GM03348 (cell line): Measurements from ENCODE around the gene KIF22.
"Not testable (repeated sequence)": the region's sequence is repeated elsewhere in the genome, so short reads cannot be mapped to it uniquely, and the experiment has no call there.

Experiments used
- DNase-seq: peaks from one replicate; pipeline ENCODE4 v3.0.0; 2012; ENCODE audit warnings: low spot score

Gene KIF22

DNA sequence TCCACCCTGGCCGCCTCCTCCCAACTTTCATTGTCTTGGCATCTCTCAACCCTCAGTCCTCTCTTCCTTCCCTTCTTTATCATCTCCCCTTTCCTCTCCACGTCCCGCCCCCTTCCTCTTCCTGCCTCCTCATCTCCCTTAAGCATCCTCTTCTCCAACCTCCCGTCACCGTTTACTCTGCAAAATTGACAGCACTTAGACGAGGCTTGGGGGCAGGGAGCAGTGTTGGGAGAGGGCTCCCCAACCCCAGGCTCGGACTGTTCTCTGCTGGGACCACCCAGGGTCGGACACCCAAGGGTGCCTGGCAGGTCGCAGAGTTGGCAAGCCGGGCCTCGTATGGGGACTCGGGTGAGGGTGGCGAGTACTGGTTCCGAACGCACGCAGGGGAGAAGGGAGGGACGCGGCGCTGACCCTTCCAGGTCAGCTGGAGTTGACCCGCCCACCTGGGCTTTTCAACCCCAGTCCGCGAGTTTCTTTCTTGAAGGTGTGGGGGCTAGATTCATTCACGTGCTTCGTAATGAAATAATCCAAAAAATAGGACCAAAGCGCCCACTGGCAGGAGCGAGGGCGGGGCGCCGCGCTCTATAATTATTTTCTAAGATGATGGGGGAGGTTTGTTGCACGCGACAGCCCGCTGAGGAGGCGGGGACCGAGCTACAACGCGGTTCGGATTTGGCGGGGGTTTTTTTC lies 24.6 kb downstream of the KIF22 start:
- peak; percentile 25 for DNase-seq

DNA sequence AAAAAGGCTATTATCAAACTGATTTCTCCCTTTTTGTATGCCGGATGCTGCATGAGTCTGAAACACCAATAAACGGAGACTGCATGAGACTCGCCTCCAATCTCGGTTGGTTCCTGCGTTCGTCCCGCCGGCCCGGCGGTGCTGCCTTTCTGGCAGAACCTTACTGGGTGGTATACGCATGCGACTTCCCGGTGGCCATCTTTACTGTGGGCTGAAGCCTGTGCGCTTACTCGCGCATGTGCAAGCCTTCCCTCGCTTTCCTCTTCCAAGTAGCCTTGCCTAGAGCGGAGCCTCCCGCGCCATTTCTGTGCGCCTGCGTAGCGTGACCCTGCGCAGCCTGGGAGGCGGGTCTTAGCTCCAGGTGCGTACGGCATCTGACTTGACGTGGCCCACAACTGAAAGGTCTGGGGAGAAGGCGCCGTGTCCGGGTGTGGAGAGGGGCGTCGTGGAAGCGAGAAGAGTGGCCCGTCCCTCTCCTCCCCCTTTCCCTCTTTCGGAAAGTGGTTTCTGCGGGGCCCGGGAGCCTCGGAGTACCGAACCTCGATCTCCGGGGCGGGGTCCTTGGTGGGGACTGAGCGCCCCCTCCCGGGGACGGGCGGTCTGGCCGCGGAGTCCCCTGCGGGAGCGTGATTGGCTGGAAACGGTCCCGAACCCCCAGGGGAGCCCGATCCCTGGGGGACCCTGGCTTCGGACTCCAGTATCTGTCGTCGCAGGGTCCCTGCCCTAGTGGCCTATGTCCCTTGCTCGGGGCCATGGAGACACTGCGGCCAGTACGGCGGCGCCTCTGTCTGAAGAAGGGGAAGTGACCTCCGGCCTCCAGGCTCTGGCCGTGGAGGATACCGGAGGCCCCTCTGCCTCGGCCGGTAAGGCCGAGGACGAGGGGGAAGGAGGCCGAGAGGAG lies 25.5 kb downstream of the KIF22 start, which contains the start of gene PAGR1:
PAGR1 (plus strand) TSS at position 360 of the 901 bp plus-strand sequence; CDS start at position 734, 374 bp downstream.
- DNase-seq, result peak; percentile 94

DNA sequence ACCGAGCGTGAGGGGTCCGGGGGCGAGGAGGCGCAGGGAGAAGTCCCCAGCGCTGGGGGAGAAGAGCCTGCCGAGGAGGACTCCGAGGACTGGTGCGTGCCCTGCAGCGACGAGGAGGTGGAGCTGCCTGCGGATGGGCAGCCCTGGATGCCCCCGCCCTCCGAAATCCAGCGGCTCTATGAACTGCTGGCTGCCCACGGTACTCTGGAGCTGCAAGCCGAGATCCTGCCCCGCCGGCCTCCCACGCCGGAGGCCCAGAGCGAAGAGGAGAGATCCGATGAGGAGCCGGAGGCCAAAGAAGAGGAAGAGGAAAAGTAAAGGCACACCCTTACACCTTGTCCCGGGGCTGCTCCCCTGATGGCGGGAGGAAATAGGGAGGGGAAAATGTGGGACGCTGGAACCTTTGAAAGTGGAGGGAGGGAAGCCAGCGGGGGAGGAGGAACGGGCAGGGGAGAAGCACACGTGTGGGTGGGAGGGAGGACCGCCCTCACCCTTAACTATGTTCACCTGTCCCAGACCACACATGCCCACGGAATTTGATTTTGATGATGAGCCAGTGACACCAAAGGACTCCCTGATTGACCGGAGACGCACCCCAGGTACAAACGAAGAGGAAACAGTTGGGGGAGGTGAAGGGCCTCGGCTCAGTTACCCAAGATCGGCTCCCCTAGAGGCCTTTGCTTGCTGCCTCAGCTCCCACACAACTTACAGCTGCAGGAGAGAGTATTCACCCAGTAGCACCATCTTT lies 26.3 kb downstream of the KIF22 start:
- DNase-seq, result peak; percentile 78

DNA sequence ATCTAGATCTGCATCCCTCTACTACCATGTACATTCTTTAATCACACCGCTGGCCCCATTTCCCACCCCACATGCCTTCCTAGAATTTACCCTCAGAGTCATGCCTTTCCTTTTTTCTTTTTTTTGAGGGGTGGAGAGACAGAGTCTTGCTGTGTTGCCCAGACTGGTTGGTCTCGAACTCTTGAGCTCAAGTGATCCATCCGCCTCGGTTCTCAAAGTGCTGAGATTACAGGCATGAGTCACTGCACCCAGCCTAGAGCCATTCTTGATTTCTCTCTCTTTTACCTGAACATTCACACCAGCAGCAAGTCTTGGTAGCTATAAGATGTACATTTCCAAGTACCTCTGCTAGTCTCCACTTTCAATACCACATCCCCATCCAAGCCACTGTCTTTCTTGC lies 27.5 kb downstream of the KIF22 start:
- no peak for DNase-seq

DNA sequence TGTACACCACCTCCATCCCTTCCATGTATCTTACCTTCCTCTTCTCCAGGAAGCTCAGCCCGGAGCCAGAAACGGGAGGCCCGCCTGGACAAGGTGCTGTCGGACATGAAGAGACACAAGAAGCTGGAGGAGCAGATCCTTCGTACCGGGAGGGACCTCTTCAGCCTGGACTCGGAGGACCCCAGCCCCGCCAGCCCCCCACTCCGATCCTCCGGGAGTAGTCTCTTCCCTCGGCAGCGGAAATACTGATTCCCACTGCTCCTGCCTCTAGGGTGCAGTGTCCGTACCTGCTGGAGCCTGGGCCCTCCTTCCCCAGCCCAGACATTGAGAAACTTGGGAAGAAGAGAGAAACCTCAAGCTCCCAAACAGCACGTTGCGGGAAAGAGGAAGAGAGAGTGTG lies 29.0 kb downstream of the KIF22 start:
- no peak for DNase-seq

DNA sequence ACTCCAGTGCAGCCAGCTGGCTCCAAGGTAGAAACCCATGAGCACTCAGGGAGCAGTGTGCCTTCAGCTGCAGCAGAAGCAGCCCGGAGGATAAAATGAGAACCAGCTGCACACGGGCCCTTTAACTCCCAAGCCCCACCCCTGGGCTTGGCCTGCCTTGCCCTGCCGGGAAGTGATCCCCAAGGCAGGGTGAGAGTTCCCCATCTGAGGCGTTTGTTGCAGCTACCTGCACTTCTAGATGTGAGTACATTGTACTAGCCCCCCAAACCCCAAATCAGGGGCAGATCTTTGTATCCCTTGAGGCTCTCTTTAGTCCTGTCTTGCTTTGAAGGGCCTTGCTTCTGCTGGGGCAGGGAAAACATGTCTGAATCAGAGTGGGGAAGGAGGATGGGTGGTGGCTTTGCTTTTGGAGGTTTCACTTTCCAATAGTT lies 29.7 kb downstream of the KIF22 start, which contains the start of gene MVP:
MVP (plus strand) TSS at position 192 of the 431 bp plus-strand sequence. CDS start 10,088 bp downstream, outside the sequence.
- DNase-seq, result peak; percentile 86

DNA sequence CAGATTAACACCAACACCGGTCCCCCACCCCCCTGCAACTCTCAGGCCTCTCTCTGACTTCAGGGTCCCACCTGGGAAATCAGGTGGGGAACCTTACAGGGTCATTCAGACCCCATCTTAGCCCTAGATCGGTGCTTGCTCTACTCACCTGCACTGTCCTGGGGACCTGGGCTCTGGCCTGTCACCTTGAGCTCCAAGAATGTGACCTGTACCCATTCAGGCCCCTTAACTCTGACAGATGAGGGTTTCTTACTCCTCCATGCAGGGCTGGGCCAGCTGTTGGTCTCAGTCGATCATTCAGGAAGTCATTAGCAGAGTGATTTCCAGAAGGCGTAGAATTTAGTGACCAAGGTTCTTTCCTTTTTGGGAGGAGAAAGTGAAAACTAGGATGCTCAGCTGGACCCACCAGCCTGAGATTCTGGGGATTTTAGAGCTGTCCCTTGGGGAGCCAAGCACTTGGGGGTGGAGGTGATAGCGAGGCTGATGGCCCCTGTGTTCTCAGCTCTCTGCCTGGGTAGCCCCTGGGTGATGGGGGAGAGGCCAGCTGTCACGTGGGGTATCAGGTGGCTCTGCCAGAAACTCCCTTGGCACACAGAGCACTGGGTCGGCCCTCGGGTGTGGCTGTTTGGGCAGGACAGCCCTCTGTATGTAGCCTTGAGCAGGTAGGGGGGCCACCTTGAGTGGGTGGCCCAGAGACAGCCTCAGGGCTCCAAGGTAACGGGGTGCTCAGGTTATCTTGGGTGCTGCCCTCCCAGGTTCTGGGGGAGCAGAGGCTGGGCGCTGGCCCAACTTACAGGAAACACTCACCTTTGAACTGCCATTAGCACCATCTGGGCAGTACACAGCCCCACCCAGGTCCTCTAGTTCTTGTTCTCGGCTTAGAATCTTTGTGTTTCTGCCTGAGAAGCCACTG lies 30.4 kb downstream of the KIF22 start:
- peak; percentile 60 for DNase-seq

DNA sequence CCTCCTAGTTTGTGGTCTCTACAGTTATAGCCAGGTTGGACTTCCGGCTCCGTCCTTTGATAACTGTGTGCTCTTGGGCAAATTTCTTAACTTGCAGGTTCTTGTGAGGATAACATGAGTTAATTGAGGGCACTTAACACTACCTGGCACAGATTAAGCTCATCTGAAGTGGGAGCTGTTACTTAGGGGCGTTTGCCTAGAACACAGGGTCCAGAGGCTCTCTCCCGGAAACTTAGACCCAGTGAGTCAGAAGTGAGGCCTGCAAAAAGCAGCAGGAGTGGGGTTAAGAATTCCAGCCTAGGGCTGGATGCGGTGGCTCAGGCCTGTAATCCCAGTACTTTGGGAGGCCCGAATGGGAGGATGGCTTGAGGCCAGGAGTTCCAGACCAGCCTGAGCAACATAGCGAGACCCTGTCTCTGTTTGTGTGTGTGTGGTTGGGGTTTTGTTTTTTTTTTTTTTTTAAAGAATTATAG lies 31.1 kb downstream of the KIF22 start:
- DNase-seq, result peak; percentile 66

DNA sequence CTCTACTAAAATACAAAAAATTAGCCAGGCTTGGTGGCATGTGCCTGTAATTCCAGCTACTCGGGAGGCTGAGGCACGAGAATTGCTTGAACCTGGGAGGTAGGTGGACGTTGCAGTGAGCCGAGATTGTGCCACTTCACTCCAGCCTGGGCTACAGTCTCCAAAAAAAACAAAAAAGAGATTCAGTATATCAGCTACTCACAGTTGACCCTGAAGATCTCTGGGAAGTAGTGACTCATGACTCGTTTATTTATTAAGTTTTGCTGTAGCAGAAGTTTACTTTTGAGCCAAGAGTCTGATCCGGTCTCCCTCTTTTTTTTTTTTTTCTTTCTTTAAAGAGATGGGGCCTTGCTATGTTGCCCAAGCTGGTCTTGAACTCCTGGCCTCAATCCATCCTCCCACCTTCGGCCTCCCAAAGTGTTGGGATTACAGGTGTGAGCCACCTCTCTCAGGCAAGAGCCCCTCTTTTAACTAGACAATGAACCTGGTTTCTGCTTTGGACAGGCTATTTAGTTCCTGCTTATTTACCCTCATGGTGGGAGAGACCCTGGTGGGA lies 34.1 kb downstream of the KIF22 start:
- DNase-seq, result peak; percentile 63

DNA sequence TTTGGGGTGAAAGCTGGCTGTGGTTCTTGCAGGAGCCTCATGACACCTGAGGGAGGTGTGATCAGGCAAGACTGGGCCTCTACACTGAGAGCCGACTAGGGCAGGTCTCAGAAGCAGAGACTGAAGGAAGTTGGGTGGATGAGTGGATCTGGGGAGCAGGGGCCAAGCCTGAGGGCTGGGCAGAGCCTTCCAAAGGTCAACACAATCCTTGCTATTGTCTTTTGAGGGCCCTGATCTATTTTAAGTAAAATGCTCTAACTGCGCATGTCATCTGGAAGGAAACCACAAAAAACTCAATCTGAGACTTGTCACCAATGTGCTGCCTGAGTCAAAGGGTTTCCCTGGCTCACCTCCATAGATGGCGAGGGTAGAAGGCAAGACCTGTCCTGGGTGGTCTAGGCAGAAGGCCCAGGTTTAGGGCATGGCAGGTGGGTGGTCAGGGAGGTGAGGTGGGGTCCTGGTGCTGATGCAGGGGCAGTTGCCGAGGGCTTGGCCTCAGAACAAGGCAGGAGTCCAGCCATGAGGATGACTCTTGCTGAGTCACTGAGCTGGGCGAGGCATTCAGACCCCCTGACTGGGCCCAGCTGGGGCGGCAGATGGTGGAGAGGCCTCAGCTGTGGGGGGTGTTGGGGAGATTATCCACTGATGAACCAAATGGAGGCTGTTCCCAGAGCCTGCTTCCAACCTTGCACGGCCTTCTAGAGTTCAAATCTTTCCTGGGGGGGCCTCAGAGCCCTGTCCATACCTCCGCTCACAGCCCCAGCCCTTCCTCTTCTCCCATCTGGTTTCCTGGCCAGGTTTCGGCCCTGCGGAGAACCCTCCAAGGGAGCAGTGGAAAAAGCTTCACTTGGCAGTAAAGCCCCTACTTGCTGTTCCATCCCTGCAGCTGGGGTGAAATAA lies 34.8 kb downstream of the KIF22 start:
- peak; percentile 77 for DNase-seq

DNA sequence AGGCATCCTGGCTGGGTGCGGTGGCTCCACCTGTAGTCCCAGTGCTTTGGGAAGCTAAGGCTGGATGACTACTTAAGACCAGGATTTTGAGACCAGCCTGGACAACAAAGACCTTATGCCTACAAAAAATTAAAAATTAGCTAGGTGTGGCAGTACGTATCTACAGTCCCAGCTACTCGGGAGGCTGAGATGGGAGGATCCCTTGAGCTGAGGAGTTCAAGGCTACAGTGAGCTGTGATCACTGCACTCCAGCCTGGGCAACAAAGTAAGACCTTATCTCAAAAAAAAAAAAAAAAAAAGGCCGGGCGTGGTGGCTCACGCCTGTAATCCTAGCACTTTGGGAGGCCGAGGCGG lies 35.8 kb downstream of the KIF22 start:
- DNase-seq, result no peak

DNA sequence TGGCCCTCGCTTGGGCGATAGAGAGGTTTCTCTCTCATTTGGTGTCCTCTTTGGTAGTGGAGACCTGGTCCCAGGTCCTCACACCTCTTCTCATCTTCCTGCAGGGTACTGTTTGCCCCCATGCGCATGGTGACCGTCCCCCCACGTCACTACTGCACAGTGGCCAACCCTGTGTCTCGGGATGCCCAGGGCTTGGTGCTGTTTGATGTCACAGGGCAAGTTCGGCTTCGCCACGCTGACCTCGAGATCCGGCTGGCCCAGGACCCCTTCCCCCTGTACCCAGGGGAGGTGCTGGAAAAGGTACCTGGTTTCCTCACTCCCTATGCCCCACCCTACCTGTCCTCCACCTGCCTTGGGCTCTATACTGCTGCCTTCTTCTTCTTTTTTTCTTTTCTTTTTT lies 40.2 kb downstream of the KIF22 start:
- DNase-seq, result no peak

DNA sequence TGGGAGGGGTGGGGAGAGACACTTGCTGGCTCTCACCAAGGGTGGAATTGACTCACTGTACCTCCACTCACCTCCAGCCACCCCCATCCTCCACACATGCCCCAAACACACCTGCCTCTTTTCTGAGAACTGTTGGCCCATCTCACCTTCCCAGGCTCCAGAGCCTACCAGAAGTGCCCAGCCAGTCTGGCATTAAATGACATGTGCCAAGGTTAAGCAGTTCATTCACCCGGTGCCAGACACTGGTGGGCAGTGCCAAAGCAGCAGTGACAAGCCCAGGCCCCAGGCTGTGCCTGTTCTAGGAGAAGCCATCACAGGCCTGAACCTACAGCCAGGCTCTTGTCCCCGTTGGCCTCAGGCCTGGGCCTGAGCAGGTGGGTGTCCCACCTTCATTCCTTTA lies 40.9 kb downstream of the KIF22 start:
- no peak for DNase-seq

DNA sequence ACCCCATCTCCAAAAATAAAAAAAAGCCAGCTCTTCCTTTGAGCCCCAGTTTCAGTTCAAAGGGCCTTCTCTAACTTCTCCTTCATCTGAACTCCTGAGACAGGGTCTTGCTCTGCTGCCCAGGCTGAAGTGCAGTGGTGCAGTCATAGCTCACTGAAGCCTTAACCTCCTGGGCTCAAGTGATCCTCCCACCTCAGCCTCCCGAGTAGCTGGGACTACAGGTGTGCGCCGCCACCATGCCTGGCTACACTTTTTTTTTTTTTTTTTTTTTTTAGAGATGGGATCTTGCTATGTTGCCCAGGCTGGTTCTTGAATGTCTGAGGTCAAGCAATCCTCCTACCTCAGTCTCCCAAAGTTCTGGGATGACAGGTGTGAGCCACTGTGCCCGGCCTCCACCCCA lies 42.7 kb downstream of the KIF22 start:
- not testable (repeated sequence) for DNase-seq

DNA sequence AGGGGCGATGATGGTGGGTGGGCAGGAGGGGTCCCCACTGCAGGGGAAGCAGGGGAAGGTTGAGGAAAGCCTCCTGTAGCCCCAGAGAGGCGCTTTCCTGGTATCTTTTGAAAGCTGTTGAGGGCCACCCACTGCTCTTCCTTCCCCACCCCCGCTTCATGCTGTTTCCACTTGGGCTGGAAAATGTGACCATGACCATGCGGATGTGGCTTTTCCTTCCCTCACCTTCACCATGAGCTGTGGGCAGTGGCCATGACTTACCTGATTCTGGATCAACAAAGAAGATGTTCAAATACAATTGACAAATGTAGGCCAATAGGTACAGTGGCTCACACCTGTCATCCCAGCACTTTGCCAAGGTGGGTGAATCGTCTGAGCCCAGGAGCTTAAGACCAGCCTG lies 43.5 kb downstream of the KIF22 start:
- no peak for DNase-seq

DNA sequence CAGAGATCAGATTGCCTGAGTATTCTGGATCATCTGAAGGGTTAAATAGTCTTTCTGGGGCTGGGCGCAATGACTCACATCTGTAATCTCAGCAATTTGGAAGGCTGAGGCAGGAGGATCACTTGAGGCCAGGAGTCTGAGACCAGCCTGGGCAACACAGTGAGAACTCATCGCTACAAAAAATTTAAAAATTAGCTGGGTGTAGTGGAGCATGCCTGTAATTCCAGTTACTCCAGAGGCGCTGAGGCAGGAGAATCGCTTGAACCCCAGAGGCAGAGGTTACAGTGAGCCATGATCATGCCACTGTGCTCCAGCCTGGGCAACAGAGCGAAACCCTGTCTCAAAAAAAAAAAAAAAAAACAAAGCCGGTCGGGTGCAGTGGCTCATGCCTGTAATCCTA lies 45.4 kb downstream of the KIF22 start:
- no peak for DNase-seq

DNA sequence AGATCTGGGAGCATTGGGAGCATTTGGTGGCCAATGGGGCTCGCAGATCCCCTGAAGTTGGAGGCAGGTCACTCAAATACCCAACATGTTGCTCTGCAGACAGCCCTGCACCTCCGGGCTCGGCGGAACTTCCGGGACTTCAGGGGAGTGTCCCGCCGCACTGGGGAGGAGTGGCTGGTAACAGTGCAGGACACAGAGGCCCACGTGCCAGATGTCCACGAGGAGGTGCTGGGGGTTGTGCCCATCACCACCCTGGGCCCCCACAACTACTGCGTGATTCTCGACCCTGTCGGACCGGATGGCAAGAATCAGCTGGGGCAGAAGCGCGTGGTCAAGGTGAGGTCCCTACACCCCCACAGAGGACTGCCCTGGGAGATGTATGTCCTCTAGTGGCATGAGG lies 46.1 kb downstream of the KIF22 start:
- DNase-seq, result no peak

DNA sequence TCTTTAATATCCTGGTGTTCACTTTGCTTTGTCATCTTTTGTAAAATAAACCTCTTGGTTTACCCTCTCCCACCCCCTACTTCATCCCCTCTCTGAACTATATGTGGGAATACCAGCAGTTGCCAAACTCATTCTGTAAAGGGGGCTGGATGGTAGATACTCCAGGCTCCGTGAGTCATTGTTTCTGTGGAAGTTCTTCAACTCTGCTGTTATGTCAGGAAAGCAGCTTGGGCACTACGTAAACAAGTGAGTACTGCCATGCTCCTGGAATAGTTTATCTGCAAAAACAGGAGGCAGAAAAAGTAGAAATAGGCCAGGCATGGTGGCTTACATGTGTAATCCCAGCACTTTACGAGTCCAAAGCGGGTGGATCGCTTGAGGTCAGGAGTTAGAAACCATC lies 47.3 kb downstream of the KIF22 start:
- no peak for DNase-seq

DNA sequence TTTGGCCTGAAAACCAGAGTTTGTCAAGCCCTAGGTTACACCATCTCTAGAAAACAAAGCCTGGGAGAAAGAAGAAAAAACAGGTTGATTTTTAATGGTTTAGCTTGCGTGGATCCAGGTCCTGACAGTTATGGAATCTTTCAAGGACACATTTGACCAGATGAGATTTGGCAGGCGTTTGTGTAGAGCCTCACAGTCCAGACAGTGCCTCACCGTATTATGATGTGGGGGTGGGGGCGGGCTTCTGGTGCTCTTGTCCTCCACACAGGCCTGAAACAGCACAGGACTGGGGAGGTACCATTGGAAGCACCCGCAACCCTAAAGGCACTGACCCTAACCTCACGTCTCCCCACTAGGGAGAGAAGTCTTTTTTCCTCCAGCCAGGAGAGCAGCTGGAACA lies 49.3 kb downstream of the KIF22 start:
- DNase-seq, result no peak

DNA sequence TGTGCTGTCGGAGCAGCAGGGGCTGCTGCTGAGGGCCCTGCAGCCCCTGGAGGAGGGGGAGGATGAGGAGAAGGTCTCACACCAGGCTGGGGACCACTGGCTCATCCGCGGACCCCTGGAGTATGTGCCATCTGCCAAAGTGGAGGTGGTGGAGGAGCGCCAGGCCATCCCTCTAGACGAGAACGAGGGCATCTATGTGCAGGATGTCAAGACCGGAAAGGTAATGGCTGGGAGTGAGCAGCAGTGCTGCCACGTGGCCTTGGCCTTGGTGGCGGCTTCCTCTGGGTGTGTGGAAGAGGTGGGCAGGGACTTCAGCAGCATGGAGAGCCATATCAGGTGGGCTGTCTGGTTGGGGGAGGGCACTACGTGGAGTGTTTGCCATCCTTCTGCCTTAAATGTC lies 49.7 kb downstream of the KIF22 start:
- no peak for DNase-seq
